GM19455 (cell line): ENCODE results near the gene SLC16A14.
"Not testable (repeated sequence)": the region's sequence is repeated elsewhere in the genome, so short reads cannot be mapped to it uniquely, and the experiment has no call there.

Source experiments
- ATAC-seq: cut with Tn5 transposase; IDR thresholded peaks from one replicate; pipeline ENCODE4 v1.9.1; 2021; ENCODE audit not compliant: unreplicated experiment

SLC16A14 gene

GRCh38 chr2:230068651-230069055, at the start of gene SLC16A14:
Gene SLC16A14 (minus strand): TSS chr2:230068924. CDS start chr2:230059352, 9,572 bp downstream.
- ATAC-seq: peak; percentile 22

- no peak for ATAC-seq
Observed at GRCh38 chr2:230106771-230107170, 38.0 kb upstream of the SLC16A14 start.

- not testable (repeated sequence) for ATAC-seq
Observed at GRCh38 chr2:230101967-230102366, 33.2 kb upstream of the SLC16A14 start.

- no peak for ATAC-seq
Observed at GRCh38 chr2:230097841-230098240, 29.1 kb upstream of the SLC16A14 start.

GRCh38 chr2:230097424-230097823, 28.7 kb upstream of the SLC16A14 start:
- no peak for ATAC-seq

- ATAC-seq: no peak
Observed at GRCh38 chr2:230090967-230091366, 22.2 kb upstream of the SLC16A14 start.

- ATAC-seq: no peak
Observed at GRCh38 chr2:230085201-230085600, 16.5 kb upstream of the SLC16A14 start.

GRCh38 chr2:230077851-230078547, 9.3 kb upstream of the SLC16A14 start:
- ATAC-seq: no peak

- ATAC-seq: no peak
Observed at GRCh38 chr2:230076819-230077218, 8.1 kb upstream of the SLC16A14 start.

- ATAC-seq: no peak
Observed at GRCh38 chr2:230075988-230076631, 7.4 kb upstream of the SLC16A14 start.

- ATAC-seq: no peak
Observed at GRCh38 chr2:230071421-230071820, 2.7 kb upstream of the SLC16A14 start.

GRCh38 chr2:230069402-230069801, 678 bp upstream of the SLC16A14 start:
- no peak for ATAC-seq

GRCh38 chr2:230068016-230068650, 591 bp downstream of the SLC16A14 start:
- ATAC-seq: peak; percentile 46

GRCh38 chr2:230060672-230061293, 7.9 kb downstream of the SLC16A14 start:
- ATAC-seq: no peak

GRCh38 chr2:230053753-230054478, 14.8 kb downstream of the SLC16A14 start:
- ATAC-seq: no peak

- ATAC-seq: no peak
Observed at GRCh38 chr2:230052299-230052698, 16.4 kb downstream of the SLC16A14 start.

GRCh38 chr2:230050136-230050535, 18.6 kb downstream of the SLC16A14 start:
- no peak for ATAC-seq

GRCh38 chr2:230048010-230048671, 20.6 kb downstream of the SLC16A14 start:
- ATAC-seq: no peak

GRCh38 chr2:230046491-230046890, 22.2 kb downstream of the SLC16A14 start:
- no peak for ATAC-seq

GRCh38 chr2:230043461-230043860, 25.3 kb downstream of the SLC16A14 start:
- ATAC-seq: no peak
